ENCODE data around the gene KRT23.

KRT23 gene

GRCh38 chr17:40873255-40873654, 64.2 kb downstream of the KRT23 start:
- H3K79me2 ChIP-seq (ENCODE audit: insufficient read depth, low read depth), result no peaks in the 10 kb centered on the region
- no peak overlapping the region for H3K4me3 ChIP-seq (IDR thresholded peaks at IDR 0.05; ENCODE audit: insufficient read depth, low read depth, low read length)
- H3K36me3 ChIP-seq (ENCODE audit: insufficient read depth), result no peaks in the 10 kb centered on the region
- no peak overlapping the region for H3K9ac ChIP-seq
- H4K20me1 ChIP-seq (ENCODE audit: insufficient read depth), result no peaks in the 10 kb centered on the region
- H2AFZ ChIP-seq (ENCODE audit: low read depth), result no peak overlapping the region
- H3K27me3 ChIP-seq (ENCODE audit: insufficient read depth, low read depth), result no peaks in the 10 kb centered on the region
- no peaks in the 10 kb centered on the region for H3K4me1 ChIP-seq (ENCODE audit: low read depth, poor library complexity, severe bottlenecking)
- no peak overlapping the region for H3K4me2 ChIP-seq
- TF ChIP-seq, protein P1, sequence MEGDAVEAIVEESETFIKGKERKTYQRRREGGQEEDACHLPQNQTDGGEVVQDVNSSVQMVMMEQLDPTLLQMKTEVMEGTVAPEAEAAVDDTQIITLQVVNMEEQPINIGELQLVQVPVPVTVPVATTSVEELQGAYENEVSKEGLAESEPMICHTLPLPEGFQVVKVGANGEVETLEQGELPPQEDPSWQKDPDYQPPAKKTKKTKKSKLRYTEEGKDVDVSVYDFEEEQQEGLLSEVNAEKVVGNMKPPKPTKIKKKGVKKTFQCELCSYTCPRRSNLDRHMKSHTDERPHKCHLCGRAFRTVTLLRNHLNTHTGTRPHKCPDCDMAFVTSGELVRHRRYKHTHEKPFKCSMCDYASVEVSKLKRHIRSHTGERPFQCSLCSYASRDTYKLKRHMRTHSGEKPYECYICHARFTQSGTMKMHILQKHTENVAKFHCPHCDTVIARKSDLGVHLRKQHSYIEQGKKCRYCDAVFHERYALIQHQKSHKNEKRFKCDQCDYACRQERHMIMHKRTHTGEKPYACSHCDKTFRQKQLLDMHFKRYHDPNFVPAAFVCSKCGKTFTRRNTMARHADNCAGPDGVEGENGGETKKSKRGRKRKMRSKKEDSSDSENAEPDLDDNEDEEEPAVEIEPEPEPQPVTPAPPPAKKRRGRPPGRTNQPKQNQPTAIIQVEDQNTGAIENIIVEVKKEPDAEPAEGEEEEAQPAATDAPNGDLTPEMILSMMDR (conservative IDR thresholded peaks at IDR 0.05; ENCODE audit: low read depth, low read length), result no peak
- H3K27ac ChIP-seq, result no peak overlapping the region
